PFSK-1 (cell line): ENCODE data around the gene GNG12.

Experiments
- FOXP2 ChIP-seq: optimal IDR thresholded peaks from 2 replicates; pipeline ENCODE3; 2011; ENCODE audit warnings: borderline replicate concordance, control low read depth, inconsistent platforms; ENCODE audit not compliant: insufficient read depth; ENCODE audit errors: extremely low read length, extremely low read depth
- POLR2AphosphoS5 ChIP-seq: IDR thresholded peaks from 2 replicates; pipeline ENCODE4 v1.6.1; 2012; ENCODE audit warnings: low read depth, mild to moderate bottlenecking, control low read depth, low read length, moderate library complexity
- REST ChIP-seq, 2 experiments: IDR thresholded peaks; 2 replicates each; pipeline versions ENCODE4 v1.6.1 to v1.8.0; 2011 to 2012; ENCODE audit warnings: low read depth in 2 of 2, low read length in 2 of 2, control low read depth in 1 of 2, inconsistent platforms in 1 of 2, mild to moderate bottlenecking in 1 of 2, moderate library complexity in 1 of 2; ENCODE audit not compliant: insufficient read depth in 1 of 2
- SIN3A ChIP-seq: IDR thresholded peaks from 2 replicates; pipeline ENCODE4 v1.6.1; 2012; ENCODE audit warnings: mild to moderate bottlenecking, low read length, moderate library complexity, borderline replicate concordance; ENCODE audit not compliant: insufficient read depth
- TAF1 ChIP-seq: IDR thresholded peaks from 2 replicates; pipeline ENCODE4 v1.6.1; 2012; ENCODE audit warnings: low read length, control low read depth, borderline replicate concordance; ENCODE audit not compliant: insufficient read depth

Gene GNG12

DNA sequence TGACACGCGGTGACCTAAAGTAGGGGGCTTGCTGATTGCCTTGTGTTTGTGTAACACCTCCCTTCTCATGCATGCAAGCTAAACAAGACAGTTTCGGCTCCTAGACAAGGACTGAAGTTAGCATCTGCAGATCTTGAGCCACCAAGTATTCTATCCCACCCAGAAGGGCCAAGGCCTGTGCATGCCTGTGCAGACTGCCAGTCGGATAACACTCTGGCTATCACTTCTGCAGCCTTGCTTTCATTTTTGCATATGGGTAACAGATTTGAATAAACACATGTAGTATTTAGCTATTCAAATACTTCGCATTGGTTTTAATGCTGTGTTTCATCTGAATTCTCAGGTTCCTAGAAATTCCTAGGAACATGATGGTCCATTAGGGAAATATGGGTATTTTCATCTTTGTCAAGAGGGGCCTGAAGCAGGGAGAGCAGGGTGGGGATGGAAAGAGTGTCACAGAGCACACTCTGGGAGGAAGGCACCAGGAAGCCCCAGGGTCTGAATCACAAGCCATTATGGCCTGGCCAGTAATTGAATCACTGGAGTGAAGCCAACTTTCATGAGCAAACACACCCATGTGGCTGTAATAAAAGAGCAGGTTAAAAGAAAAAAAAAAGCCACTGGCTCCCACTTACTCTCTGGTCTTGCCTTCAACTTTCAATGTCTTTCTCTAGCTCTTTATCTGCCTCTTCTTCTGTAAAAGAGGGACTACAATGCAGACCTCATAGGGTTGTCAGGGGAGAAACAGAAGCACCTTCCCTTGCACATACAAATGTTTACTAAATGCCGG lies 120.0 kb downstream of the GNG12 start:
- TF ChIP-seq SIN3A = no peak
- TF ChIP-seq FOXP2 = no peak
- no peak for TF ChIP-seq REST (IDR thresholded peaks at IDR 0.05; ENCODE audit: insufficient read depth in 1 of 2, low read depth in 2 of 2, low read length in 2 of 2)
- no peak for TF ChIP-seq POLR2AphosphoS5
- no peak for TF ChIP-seq TAF1

- TF ChIP-seq SIN3A (no peak), FOXP2 (no peak), POLR2AphosphoS5 (no peak), REST (IDR thresholded peaks at IDR 0.05; ENCODE audit: insufficient read depth in 1 of 2, low read depth in 2 of 2, low read length in 2 of 2) (no peak), TAF1 (no peak)
These were observed 121.4 kb downstream of the GNG12 start for GRCh38 chr1:67711855-67712212.

DNA sequence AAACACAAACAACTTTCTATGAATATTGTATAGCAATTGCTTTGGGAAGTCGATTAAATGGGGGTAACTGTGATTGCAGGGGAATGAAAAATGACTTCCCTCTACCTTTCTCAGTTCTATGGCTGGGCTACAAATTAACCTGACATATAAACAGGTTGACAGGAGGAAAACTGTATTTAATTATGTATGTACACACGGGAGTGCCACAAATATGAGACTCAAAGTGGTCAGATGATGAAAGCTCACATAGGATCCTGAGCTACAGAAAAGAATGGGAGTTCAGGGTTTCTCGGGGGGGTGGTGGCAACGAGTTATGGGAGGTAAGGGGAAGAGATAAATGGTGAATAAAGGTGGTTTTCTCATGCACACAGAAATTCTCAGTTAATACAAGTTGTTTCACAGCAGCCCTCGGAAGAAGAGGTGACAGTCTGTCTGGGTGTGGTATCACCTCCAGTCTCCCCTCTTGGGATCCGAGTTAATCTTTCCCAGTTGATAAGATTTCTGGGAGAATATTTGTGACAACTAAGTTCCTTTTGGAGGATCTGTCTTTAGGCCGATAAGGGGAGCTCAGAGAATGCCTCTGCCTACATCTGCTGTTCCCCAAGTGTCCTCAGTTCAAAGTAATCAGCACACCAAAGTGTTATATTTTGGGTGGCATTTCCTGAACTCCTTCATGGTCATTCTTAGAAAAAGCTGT lies 122.0 kb downstream of the GNG12 start:
- TF ChIP-seq TAF1 (no peak), REST (IDR thresholded peaks at IDR 0.05; ENCODE audit: insufficient read depth in 1 of 2, low read depth in 2 of 2, low read length in 2 of 2) (no peak), POLR2AphosphoS5 (no peak), FOXP2 (no peak), SIN3A (no peak)

GRCh38 chr1:67710417-67710816 lies 122.8 kb downstream of the GNG12 start:
- TF ChIP-seq SIN3A (no peak), FOXP2 (no peak), POLR2AphosphoS5 (no peak), TAF1 (no peak), REST (IDR thresholded peaks at IDR 0.05; ENCODE audit: insufficient read depth in 1 of 2, low read depth in 2 of 2, low read length in 2 of 2) (no peak)

DNA sequence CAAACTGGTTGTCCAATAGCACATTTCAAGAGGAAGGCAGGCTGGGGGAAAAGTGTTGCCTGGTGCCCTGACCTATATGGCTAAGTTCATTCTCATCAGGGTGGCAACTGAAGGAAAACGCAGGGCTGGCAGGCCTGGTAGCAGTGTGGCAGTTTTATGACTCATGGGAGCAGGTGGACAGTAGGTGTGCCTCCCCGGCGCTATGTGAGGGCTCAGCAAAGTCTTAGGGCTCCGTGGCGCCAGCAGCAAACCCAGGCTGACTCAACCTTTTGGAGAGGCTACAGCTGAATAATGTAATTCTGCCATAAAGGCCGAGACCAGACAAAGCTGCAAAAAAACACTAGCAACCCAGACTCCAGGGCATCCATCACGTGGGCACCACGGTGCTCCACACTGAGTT lies 124.7 kb downstream of the GNG12 start:
- no peak for TF ChIP-seq FOXP2
- no peak for TF ChIP-seq POLR2AphosphoS5
- no peak for TF ChIP-seq REST (IDR thresholded peaks at IDR 0.05; ENCODE audit: insufficient read depth in 1 of 2, low read depth in 2 of 2, low read length in 2 of 2)
- TF ChIP-seq TAF1 = no peak
- no peak for TF ChIP-seq SIN3A
